ENCODE measurements around the gene SH3BP4.

SH3BP4 gene

DNA sequence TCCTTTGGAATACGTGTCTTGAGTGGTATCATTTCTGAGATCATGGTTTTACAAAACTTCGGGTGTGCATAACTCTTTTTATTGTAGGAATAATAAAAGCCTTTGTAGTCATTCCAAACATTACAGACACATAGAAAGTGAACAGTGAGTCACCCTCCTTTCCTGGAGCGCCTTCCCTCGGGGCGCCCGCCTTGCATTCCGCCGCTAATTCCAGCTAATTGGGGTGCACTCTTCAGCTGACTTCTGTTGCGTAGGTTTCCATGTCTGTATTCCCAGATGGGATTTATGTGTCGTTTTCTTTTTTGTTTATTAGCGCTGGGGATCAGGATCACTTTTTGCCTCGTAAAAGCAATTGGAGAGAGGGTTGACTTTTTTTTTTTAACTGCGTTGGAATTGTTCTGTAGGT lies 18.7 kb downstream of the SH3BP4 start:
- H3K79me2 ChIP-seq (ENCODE audit: low read length), result no peaks in the 10 kb centered on the region

DNA sequence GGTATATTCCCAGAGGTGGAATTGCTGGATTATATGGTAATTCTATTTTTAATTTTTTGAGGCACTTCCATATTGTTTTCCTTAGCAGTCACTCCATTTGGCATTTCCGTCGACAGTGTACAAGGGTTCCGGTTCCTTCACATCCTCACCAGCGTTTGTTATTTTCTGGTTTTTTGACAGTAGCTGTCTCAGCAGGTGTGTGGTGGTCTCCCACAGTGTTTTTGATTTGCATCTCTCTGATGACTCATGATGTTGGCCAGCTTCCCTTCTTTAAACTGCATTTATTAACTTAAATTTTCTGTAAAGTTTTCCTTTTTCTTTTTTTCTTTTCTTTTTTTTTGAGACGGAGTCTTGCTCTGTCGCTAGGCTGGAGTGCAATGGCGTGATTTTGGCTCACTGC lies 19.7 kb downstream of the SH3BP4 start:
- no peaks in the 10 kb centered on the region for H3K36me3 ChIP-seq (replicated peaks; ENCODE audit: low read depth, low read length)
- H3K4me1 ChIP-seq (ENCODE audit: low read length), result no peaks in the 10 kb centered on the region
- H3K4me3 ChIP-seq (ENCODE audit: low read length), result no peak overlapping the region
- no peaks in the 10 kb centered on the region for H3K79me2 ChIP-seq (ENCODE audit: low read length)
- no peaks in the 10 kb centered on the region for H3K9me3 ChIP-seq (ENCODE audit: insufficient read depth, low read length)
- no peak overlapping the region for H3K4me2 ChIP-seq (ENCODE audit: low read length)
- H3K9ac ChIP-seq (ENCODE audit: low read length), result no peak overlapping the region
- no peak overlapping the region for H2AFZ ChIP-seq (ENCODE audit: low read depth, low read length)
- no peaks in the 10 kb centered on the region for H4K20me1 ChIP-seq (ENCODE audit: insufficient read depth, low read length)
- TF ChIP-seq, protein P1, sequence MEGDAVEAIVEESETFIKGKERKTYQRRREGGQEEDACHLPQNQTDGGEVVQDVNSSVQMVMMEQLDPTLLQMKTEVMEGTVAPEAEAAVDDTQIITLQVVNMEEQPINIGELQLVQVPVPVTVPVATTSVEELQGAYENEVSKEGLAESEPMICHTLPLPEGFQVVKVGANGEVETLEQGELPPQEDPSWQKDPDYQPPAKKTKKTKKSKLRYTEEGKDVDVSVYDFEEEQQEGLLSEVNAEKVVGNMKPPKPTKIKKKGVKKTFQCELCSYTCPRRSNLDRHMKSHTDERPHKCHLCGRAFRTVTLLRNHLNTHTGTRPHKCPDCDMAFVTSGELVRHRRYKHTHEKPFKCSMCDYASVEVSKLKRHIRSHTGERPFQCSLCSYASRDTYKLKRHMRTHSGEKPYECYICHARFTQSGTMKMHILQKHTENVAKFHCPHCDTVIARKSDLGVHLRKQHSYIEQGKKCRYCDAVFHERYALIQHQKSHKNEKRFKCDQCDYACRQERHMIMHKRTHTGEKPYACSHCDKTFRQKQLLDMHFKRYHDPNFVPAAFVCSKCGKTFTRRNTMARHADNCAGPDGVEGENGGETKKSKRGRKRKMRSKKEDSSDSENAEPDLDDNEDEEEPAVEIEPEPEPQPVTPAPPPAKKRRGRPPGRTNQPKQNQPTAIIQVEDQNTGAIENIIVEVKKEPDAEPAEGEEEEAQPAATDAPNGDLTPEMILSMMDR (IDR thresholded peaks at IDR 0.05; ENCODE audit: low read depth, low read length), result no peak
- no peak for TF ChIP-seq EZH2phosphoT487 (IDR thresholded peaks at IDR 0.05; ENCODE audit: low read depth)
- no peak overlapping the region for H3K27ac ChIP-seq (ENCODE audit: low read length)
- H3K27me3 ChIP-seq (ENCODE audit: low read depth, low read length), result no peaks in the 10 kb centered on the region

More for the DNA sequence above, 18.7 kb downstream of the SH3BP4 start:
- H3K9ac ChIP-seq (ENCODE audit: low read length), result no peak overlapping the region
- H3K4me2 ChIP-seq (ENCODE audit: low read length), result no peak overlapping the region
- H3K36me3 ChIP-seq (replicated peaks; ENCODE audit: low read depth, low read length), result no peaks in the 10 kb centered on the region
- H3K4me3 ChIP-seq (ENCODE audit: low read length), result no peak overlapping the region
- H3K4me1 ChIP-seq (ENCODE audit: low read length), result no peaks in the 10 kb centered on the region
- H3K9me3 ChIP-seq (ENCODE audit: insufficient read depth, low read length), result no peaks in the 10 kb centered on the region
- no peak for TF ChIP-seq EZH2phosphoT487 (IDR thresholded peaks at IDR 0.05; ENCODE audit: low read depth)
- no peaks in the 10 kb centered on the region for H3K27me3 ChIP-seq (ENCODE audit: low read depth, low read length)
- no peaks in the 10 kb centered on the region for H4K20me1 ChIP-seq (ENCODE audit: insufficient read depth, low read length)
- H3K27ac ChIP-seq (ENCODE audit: low read length), result no peak overlapping the region
- no peak overlapping the region for H2AFZ ChIP-seq (ENCODE audit: low read depth, low read length)

GRCh38 chr2:234973008-234973407 lies 21.2 kb downstream of the SH3BP4 start:
- H3K27ac ChIP-seq (ENCODE audit: low read length), result no peak overlapping the region
- no peak overlapping the region for H2AFZ ChIP-seq (ENCODE audit: low read depth, low read length)
- H3K4me2 ChIP-seq (ENCODE audit: low read length), result no peak overlapping the region
- no peaks in the 10 kb centered on the region for H3K9me3 ChIP-seq (ENCODE audit: insufficient read depth, low read length)
- no peaks in the 10 kb centered on the region for H4K20me1 ChIP-seq (ENCODE audit: insufficient read depth, low read length)
- H3K27me3 ChIP-seq (ENCODE audit: low read depth, low read length), result no peaks in the 10 kb centered on the region
- no peak overlapping the region for H3K4me3 ChIP-seq (ENCODE audit: low read length)
- no peaks in the 10 kb centered on the region for H3K36me3 ChIP-seq (replicated peaks; ENCODE audit: low read depth, low read length)
- no peaks in the 10 kb centered on the region for H3K79me2 ChIP-seq (ENCODE audit: low read length)
- no peaks in the 10 kb centered on the region for H3K4me1 ChIP-seq (ENCODE audit: low read length)
- TF ChIP-seq EZH2phosphoT487 (IDR thresholded peaks at IDR 0.05; ENCODE audit: low read depth), result no peak
- TF ChIP-seq, protein P1 (IDR thresholded peaks at IDR 0.05; ENCODE audit: low read depth, low read length), result no peak
- H3K9ac ChIP-seq (ENCODE audit: low read length), result no peak overlapping the region

DNA sequence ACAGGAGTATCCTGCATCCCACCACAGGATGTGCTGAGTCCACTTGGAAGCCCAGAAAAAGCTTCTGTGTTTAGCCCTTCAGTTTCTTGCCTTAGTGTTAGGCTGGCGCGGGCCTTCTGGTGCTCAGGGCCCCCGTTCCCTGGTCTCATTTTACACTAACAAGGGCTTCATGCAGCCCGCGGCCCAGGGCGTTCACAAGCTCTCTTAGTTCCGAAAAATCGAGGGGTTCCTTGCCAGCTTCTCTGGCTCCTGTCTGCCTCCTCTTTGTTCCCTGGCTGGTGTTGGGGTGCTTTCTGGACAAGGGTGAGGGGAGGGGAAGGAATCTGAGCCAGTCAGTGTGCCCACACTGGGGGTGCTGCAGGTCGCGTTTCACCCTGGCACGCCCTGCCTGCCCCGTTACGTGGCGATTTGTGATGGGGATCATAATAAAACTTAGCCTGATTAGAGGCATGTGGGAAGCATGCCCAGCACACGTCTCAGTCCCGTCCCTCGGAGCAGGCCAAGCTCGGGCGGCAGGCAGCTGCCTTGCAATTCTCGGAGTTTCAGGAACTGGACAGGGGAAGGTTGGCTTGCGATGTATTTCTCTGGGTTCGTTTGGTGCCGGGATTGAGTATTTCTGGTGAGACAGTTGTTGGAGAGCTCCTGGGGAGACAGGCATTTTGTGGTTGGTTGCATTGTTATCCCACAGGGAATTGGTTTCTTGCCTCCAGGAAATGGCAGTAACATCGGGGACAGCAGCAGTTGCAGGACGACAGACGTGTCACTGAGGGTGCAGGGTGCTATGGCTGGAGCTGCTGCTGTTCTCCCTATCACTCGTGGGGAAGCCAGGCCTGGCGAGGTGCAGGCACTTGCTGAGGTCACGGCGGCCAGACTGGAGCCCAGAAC lies 22.9 kb downstream of the SH3BP4 start:
- Histone ChIP-seq H3K27me3 (ENCODE audit: low read depth, low read length) (no peaks in the 10 kb centered on the region), H3K9me3 (ENCODE audit: insufficient read depth, low read length) (no peaks in the 10 kb centered on the region), H3K36me3 (replicated peaks; ENCODE audit: low read depth, low read length) (no peaks in the 10 kb centered on the region), H2AFZ (ENCODE audit: low read depth, low read length) (no peak overlapping the region), H3K27ac (ENCODE audit: low read length) (no peak overlapping the region), H3K4me2 (ENCODE audit: low read length) (no peak overlapping the region), H3K4me1 (ENCODE audit: low read length) (no peaks in the 10 kb centered on the region), H3K4me3 (ENCODE audit: low read length) (no peak overlapping the region), H4K20me1 (ENCODE audit: insufficient read depth, low read length) (no peaks in the 10 kb centered on the region), H3K79me2 (ENCODE audit: low read length) (no peaks in the 10 kb centered on the region), H3K9ac (ENCODE audit: low read length) (no peak overlapping the region)
- TF ChIP-seq EZH2phosphoT487 (IDR thresholded peaks at IDR 0.05; ENCODE audit: low read depth), result no peak
- TF ChIP-seq, protein P1 (IDR thresholded peaks at IDR 0.05; ENCODE audit: low read depth, low read length), result no peak
